Measurements from ENCODE around the gene ABR. TPM values are rescaled to one million over a fixed set of nuclear protein-coding genes. Genes with fewer than 3 reads are reported as not detected.

The ABR gene
- total and polyA plus RNA-seq, 12 donors, result 5.3 to 152 (median 105) TPM

DNA sequence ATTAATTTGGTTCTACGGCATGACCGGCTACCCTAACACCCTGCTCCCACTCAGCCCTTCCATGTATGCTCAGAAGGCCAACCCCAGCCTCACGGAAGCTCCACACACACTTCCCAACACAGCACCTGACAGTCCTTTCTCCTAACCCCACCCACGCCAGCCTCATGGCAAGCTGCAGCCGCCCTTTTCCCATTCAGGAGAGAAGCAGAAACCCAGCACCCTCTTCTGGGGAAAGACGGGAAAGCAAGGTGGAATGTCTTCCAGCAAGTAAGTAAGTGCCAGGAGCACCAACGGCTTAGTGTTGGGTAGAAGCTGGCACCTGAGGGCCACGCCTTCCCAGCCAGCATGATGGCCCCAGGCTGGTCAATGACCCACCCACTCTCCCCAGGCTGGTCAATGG is 32.1 kb downstream of the ABR start:
- DNase-seq, result peak in 3 of 7 donors; percentile 51 to 85 (median 63)
- no peaks in the 10 kb centered on the region for H3K9me3 ChIP-seq (replicated peaks in 1 of 3)
- TF ChIP-seq, protein P1, sequence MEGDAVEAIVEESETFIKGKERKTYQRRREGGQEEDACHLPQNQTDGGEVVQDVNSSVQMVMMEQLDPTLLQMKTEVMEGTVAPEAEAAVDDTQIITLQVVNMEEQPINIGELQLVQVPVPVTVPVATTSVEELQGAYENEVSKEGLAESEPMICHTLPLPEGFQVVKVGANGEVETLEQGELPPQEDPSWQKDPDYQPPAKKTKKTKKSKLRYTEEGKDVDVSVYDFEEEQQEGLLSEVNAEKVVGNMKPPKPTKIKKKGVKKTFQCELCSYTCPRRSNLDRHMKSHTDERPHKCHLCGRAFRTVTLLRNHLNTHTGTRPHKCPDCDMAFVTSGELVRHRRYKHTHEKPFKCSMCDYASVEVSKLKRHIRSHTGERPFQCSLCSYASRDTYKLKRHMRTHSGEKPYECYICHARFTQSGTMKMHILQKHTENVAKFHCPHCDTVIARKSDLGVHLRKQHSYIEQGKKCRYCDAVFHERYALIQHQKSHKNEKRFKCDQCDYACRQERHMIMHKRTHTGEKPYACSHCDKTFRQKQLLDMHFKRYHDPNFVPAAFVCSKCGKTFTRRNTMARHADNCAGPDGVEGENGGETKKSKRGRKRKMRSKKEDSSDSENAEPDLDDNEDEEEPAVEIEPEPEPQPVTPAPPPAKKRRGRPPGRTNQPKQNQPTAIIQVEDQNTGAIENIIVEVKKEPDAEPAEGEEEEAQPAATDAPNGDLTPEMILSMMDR (IDR thresholded peaks at IDR 0.05), result peak in 4 of 6 experiments; percentile 30 to 47 (median 38)
- TF ChIP-seq POLR2A (IDR thresholded peaks at IDR 0.05), result no peak
- no peak overlapping the region for H3K4me3 ChIP-seq
- peaks cover 0 to 7% of the 10 kb centered on the region in 2 donors for H3K36me3 ChIP-seq (replicated peaks in 1 of 2)
- peaks cover 4 to 11% of the 10 kb centered on the region in 2 donors for H3K4me1 ChIP-seq (replicated peaks in 1 of 2)
- no peak overlapping the region for H3K27ac ChIP-seq
- no peaks in the 10 kb centered on the region for H3K27me3 ChIP-seq
- intact Hi-C loops (cut with DNase I), result no loop called here
- WGBS, 4 donors, result 75 to 86% (median 76%) methylated on average over 7 to 8 of the region's 8 CpGs

DNA sequence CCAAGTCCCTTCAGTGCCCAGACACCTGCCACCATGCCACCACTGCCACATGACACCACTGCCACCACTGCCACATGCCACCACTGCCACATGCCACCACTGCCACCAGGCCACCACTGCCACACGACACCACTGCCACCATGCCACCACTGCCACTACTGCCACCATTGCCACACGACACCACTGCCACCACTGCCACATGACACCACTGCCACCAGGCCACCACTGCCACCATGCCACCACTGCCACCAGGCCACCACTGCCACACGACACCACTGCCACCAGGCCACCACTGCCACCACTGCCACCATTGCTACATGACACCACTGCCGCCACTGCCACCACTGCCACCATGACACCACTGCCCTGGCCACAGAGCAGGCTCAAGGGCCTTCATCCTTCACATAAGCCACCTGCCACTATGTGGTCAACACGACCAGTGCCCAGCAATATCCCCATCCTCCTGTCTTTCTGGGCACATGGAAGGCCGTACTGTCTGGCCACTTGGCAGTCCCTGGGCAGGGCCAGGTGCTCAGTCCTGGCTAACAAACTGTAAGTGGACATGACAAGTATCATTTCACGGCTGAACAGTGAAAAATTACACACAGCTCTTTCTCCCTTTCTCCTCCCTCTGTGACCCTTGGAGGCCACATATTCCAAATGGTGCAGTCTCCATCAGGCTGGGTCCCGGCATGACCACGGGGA is 33.1 kb downstream of the ABR start:
- H3K4me3 ChIP-seq, result no peak overlapping the region
- 85 to 100% (median 96%) methylated on average over 3 to 9 of the region's 9 CpGs for WGBS, 4 donors
- H3K27ac ChIP-seq, result no peak overlapping the region
- H3K36me3 ChIP-seq (replicated peaks in 1 of 2), result peaks cover 0 to 7% of the 10 kb centered on the region in 2 donors
- H3K4me1 ChIP-seq (replicated peaks in 1 of 2), result peaks cover 4 to 11% of the 10 kb centered on the region in 2 donors
- H3K9me3 ChIP-seq (replicated peaks in 1 of 3), result no peaks in the 10 kb centered on the region
- no peak for DNase-seq
- no peaks in the 10 kb centered on the region for H3K27me3 ChIP-seq
- TF ChIP-seq, protein P1 (IDR thresholded peaks at IDR 0.05), result no peak
- no peak for TF ChIP-seq POLR2A (IDR thresholded peaks at IDR 0.05)
- intact Hi-C loops (cut with DNase I), result no loop called here

DNA sequence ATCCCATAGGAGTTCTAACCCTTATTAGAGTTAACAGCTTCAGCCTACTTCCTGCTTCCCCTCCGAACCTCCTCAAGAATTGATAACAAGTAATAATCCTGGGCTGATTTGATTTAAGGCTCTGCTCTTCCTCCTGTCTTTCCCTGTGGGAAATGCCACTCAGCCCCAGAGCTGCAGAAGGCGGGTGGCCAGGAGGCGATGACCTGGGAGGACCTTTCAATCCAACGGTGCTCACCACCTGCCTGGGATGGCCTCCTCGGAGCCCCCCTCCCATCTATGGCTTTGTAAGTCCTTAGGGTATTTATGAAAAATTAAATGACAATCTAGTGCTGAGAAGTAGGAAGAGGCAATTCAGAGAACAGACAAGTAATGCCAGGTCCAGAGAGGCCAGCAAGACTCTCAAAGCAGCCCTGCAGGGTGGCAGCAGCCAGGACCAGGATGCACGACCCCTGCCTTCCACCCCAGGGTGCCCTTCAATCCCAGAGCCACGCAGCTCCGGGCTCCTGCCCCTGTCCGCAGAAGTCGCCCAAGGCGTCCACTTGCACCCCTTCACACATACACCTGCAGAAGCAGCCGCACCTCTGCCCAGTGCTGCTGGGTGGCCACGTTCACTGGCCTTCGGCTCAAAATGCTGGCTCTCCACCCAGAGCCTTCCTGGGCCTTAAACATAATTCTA is 34.3 kb downstream of the ABR start:
- DNase-seq, result no peak
- Histone ChIP-seq H3K36me3 (replicated peaks in 1 of 2) (peaks cover 0 to 7% of the 10 kb centered on the region in 2 donors), H3K9me3 (replicated peaks in 1 of 3) (no peaks in the 10 kb centered on the region), H3K27ac (no peak overlapping the region), H3K27me3 (no peaks in the 10 kb centered on the region), H3K4me3 (no peak overlapping the region), H3K4me1 (replicated peaks in 1 of 2) (peaks cover 0 to 2% of the 10 kb centered on the region in 2 donors)
- intact Hi-C loops (cut with DNase I), result no loop called here
- TF ChIP-seq, protein P1 (IDR thresholded peaks at IDR 0.05), result no peak
- no peak for TF ChIP-seq POLR2A (IDR thresholded peaks at IDR 0.05)
- WGBS, 4 donors, result 83 to 90% (median 88%) methylated on average over 14 of the region's 14 CpGs

DNA sequence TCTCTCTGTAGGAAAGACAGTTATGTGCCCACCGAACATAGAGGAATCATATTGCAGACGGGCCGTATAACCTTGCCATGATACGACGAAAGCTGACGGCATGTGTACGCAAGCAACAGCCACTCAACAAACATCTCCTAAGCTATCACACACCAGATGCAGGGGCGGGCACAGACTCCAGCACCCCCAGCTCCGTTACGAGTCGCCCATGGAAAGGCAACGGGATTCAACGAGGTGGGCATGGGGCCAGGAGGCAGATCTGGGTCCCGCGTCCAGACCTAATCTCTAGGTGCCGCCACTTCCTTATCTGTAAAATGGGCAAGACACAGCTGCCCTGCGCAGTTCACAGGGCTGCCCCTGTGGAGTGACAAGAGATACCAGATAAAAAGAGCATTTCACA is 35.6 kb downstream of the ABR start:
- WGBS, 4 donors, result 82 to 89% (median 83%) methylated on average over 14 to 17 of the region's 17 CpGs
- Histone ChIP-seq H3K27ac (no peak overlapping the region), H3K27me3 (no peaks in the 10 kb centered on the region), H3K4me3 (no peak overlapping the region), H3K36me3 (replicated peaks in 1 of 2) (no peaks in the 10 kb centered on the region), H3K9me3 (replicated peaks in 1 of 3) (no peaks in the 10 kb centered on the region), H3K4me1 (replicated peaks in 1 of 2) (no peaks in the 10 kb centered on the region)
- DNase-seq, result no peak
- intact Hi-C loops (cut with DNase I), result no loop called here
- no peak for TF ChIP-seq POLR2A (IDR thresholded peaks at IDR 0.05)
- TF ChIP-seq, protein P1 (IDR thresholded peaks at IDR 0.05), result no peak

Data from adrenal gland (tissue), 12 donors.